Measurements from ENCODE around the gene NAPG. TPM values are rescaled to one million over a fixed set of nuclear protein-coding genes. Genes with fewer than 3 reads are reported as not detected.
"Not testable (repeated sequence)": the region's sequence is repeated elsewhere in the genome, so short reads cannot be mapped to it uniquely, and the experiment has no call there.

Gene NAPG
- total and polyA plus RNA-seq, 12 donors: 14.3 to 49.9 (median 36.1) TPM

- ATAC-seq (no peak), DNase-seq (no peak)
- H3K9me3 ChIP-seq: peaks cover 0 to 43% (median 11%) of the 10 kb centered on the region in 11 donors
- 88% methylated on average over 1 of the region's 1 CpG for WGBS, 2 donors
- intact Hi-C loops (cut with DNase I): no loop called here
- H3K36me3 ChIP-seq: no peaks in the 10 kb centered on the region
- no peak overlapping the region for H3K4me3 ChIP-seq
- no peak overlapping the region for H3K27ac ChIP-seq
- H3K27me3 ChIP-seq: no peaks in the 10 kb centered on the region
- TF ChIP-seq CTCF (IDR thresholded peaks at IDR 0.05): no peak
- peaks cover 0 to 4% (median 0%) of the 10 kb centered on the region in 9 donors for H3K4me1 ChIP-seq
Measured at GRCh38 chr18:10504723-10505122, 21.1 kb upstream of the NAPG start.

- intact Hi-C loops (cut with DNase I); H3K27ac ChIP-seq; H3K4me1 ChIP-seq; H3K36me3 ChIP-seq; ATAC-seq; H3K4me3 ChIP-seq; DNase-seq; H3K27me3 ChIP-seq: not testable (repeated sequence)
- peaks cover 0 to 43% (median 11%) of the 10 kb centered on the region in 11 donors for H3K9me3 ChIP-seq
- 85 to 95% methylated on average over 19 of the region's 19 CpGs for WGBS, 2 donors
Measured at GRCh38 chr18:10505892-10506291, 19.9 kb upstream of the NAPG start.

- Histone ChIP-seq H3K36me3 (no peaks in the 10 kb centered on the region), H3K27me3 (no peaks in the 10 kb centered on the region), H3K27ac (no peak overlapping the region), H3K9me3 (peaks cover 0 to 38% (median 11%) of the 10 kb centered on the region in 11 donors), H3K4me3 (no peak overlapping the region), H3K4me1 (peaks cover 0 to 4% (median 0%) of the 10 kb centered on the region in 9 donors)
- intact Hi-C loops (cut with DNase I): no loop called here
- ATAC-seq (no peak), DNase-seq (no peak)
- no peak for TF ChIP-seq CTCF (IDR thresholded peaks at IDR 0.05)
Measured at GRCh38 chr18:10508591-10508990, 17.2 kb upstream of the NAPG start.

DNA sequence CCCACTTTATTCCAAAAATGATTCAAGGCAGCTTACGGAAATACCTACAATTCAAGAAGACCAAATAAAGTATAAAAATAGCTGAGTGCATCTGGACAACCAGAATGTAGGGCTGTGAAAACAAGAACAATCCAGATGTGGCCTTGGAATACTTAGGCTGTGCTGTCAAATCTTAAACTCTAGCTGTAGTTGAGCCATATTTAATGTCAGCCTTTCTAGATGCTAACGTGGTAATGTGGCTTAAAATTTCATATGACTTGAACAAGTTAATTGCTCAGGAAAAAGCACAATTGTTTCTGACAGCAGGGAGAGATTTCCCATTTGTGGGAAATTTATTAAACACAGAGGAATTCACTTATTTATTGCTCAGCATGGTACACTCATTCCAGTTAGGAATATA, 14.6 kb upstream of the NAPG start:
- WGBS, 2 donors: 75 to 76% methylated on average over 2 of the region's 2 CpGs
- DNase-seq (no peak), ATAC-seq (no peak)
- no peak overlapping the region for H3K27ac ChIP-seq
- no peak for TF ChIP-seq CTCF (IDR thresholded peaks at IDR 0.05)
- H3K4me3 ChIP-seq: no peak overlapping the region
- no peaks in the 10 kb centered on the region for H3K27me3 ChIP-seq
- intact Hi-C loops (cut with DNase I): loop anchor here in 4 of 10 donors (10.0 kb wide), 4 partner anchors 56 to 506 kb away; partner anchors contain the start of gene APCDD1 (in 1 of the 4)
- no peaks in the 10 kb centered on the region for H3K36me3 ChIP-seq
- H3K4me1 ChIP-seq: peaks cover 0 to 11% (median 0%) of the 10 kb centered on the region in 9 donors
- H3K9me3 ChIP-seq: peaks cover 0 to 22% (median 9%) of the 10 kb centered on the region in 11 donors

- DNase-seq (no peak), ATAC-seq (peak in 1 of 8 donors; percentile 32)
- 58 to 72% methylated on average over 3 of the region's 3 CpGs for WGBS, 2 donors
- peaks cover 0 to 9% (median 0%) of the 10 kb centered on the region in 11 donors for H3K9me3 ChIP-seq
- intact Hi-C loops (cut with DNase I): loop anchor here in 4 of 10 donors (10.0 kb wide), 4 partner anchors 59 to 509 kb away; partner anchors contain the start of gene APCDD1 (in 1 of the 4)
- H3K27ac ChIP-seq: no peak overlapping the region
- no peaks in the 10 kb centered on the region for H3K36me3 ChIP-seq
- no peak overlapping the region for H3K4me3 ChIP-seq
- no peaks in the 10 kb centered on the region for H3K27me3 ChIP-seq
- peaks cover 4 to 23% (median 10%) of the 10 kb centered on the region in 9 donors for H3K4me1 ChIP-seq
- TF ChIP-seq CTCF (IDR thresholded peaks at IDR 0.05): no peak
Measured at GRCh38 chr18:10514082-10514481, 11.7 kb upstream of the NAPG start.

Data from heart right ventricle (tissue), 16 donors.